NOMO-1 treated with DMSO at 0.1 percent for 48 hours (cell line): ENCODE measurements around the gene IPCEF1.
A peak's percentile ranks its signal among the peaks of the same experiment; 100 is the strongest.

ENCODE experiments used
- DNase-seq: peaks from one replicate; lab custom pipeline; 2025; ENCODE audit not compliant: unreplicated experiment; lab: John Stamatoyannopoulos, UW

IPCEF1 gene

GRCh38 chr6:154356690-154357089 is at the start of gene IPCEF1:
TSS of gene IPCEF1 (minus strand) at chr6:154356803. CDS start at chr6:154265947, 90,856 bp downstream.
- DNase-seq, result peak; percentile 92

DNA sequence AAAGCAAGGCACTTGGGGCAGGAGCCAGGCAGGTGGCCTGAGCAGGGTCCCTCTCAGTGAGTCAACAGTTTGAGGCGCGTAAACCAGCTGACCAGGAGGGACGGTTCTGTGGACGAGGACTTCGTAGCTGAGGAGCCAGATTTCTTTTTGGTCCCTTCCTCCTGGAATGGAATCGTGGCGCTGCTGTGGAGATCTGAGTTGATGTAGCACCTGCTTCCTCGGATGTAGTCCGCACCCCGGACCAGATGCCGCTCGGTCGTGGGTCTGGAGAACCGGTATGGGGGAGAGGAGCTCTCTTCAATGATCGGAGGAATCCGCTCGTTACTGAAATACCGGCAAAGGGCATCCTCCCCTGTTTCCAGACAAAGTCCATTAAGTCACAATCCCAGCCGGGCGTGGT is 49.7 kb upstream of the IPCEF1 start:
- DNase-seq, result no peak

- DNase-seq, result no peak
These were observed 48.3 kb upstream of the IPCEF1 start for GRCh38 chr6:154404791-154405400.

- no peak for DNase-seq
These were observed 47.2 kb upstream of the IPCEF1 start for GRCh38 chr6:154403788-154404187.

DNA sequence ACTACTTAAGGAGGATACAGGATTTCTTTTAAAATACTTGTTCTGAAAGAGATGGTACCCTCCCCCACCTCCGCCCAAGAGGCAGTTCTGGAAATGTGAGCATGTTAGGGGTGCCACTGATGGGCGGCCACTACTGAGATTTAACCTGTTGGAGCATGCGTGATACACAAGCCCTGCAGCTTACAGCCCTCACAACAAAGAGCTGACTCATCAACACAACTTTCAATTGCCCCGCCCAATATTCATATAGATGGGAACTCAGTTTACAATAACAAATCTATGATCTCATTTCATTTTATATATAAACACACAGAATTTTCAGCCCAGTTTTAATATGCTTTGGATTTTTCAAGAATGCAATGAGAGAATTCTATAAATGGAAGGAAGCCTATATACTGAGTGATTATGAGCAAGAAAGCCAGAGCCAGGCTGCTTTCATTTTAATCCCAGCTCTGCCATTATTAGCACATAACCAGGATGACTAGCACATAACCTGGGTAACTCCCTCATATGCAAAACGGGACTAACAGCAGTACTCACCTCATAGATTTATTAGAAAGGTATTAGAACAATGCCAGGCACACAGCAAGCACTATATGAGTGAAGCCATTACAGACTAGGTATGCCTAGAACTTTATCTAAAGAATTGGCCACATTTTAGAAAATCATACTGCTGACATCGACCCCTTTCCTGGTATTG is 45.6 kb upstream of the IPCEF1 start:
- no peak for DNase-seq

- DNase-seq, result no peak
These were observed 42.5 kb upstream of the IPCEF1 start for GRCh38 chr6:154399097-154399496.

DNA sequence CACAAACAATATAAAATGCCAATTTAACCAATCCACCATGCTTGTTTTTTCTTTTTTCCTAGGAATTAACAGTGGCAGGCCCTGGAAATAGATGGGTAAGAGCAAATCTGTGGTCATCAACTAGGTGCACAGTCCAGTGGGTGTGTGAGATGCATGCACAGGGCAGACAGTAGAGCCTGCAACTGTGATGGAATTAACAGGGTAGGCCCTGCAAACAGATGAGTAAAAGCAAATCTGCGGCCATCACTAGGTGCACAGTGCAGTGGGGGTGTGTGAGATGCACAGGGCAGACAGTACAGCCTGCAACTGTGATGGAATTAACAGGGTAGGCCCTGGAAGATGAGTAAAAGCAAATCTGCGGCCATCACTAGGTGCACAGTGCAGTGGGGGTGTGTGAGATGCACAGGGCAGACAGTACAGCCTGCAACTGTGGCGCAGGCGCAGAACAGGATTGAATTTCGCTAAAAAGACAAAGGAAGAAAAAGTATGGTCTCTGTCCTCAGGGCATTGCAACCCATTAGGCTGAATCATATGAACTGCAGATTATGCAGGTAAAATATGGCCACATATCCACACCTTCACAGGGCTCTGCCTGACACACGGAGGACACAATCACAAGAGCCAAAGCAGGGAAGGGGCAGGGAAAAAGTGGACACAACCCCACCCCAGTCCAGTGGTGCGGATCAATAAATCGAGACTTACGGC is 41.0 kb upstream of the IPCEF1 start:
- no peak for DNase-seq

- DNase-seq, result no peak
These were observed 39.3 kb upstream of the IPCEF1 start for GRCh38 chr6:154395878-154396277.

GRCh38 chr6:154395316-154395715 is 38.7 kb upstream of the IPCEF1 start:
- no peak for DNase-seq

- no peak for DNase-seq
These were observed 38.0 kb upstream of the IPCEF1 start for GRCh38 chr6:154394571-154394970.

DNA sequence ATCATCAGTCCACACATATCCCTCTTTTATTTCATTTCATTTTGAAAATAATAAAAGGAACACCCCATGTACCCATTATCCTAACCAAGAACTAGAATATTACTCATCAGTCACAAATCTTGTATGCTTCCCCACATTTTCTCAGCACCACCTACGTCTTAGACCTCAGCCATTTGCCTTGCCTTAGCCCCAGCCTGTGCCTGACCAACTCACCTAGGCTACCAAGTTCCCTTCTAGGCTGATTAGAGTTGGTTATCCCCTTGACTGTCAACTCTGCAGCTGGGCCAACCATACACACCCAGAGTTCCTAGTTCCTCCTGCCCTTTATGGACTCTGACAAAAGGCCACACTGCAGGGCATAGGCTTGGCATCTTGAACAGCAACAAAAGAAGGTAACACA is 33.4 kb upstream of the IPCEF1 start:
- no peak for DNase-seq

DNA sequence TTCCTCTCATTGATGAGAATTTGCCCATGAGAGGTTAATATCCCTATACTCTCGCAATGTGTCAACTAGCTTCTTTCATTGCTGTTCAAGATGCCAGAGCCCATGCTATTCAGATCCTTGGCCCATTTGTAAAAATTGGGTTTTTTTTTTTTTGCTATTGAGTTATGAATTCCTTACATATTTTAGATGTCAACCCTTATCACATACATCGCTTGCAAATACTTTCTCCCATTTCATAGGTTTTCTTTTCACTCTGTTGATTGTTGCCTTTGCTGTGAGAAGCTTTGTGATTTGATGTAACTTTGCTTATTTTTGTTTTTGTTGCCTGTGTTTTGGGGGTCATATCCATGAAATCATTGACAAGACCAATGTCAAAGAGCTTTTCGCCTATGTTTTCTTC is 32.2 kb upstream of the IPCEF1 start:
- DNase-seq, result no peak

DNA sequence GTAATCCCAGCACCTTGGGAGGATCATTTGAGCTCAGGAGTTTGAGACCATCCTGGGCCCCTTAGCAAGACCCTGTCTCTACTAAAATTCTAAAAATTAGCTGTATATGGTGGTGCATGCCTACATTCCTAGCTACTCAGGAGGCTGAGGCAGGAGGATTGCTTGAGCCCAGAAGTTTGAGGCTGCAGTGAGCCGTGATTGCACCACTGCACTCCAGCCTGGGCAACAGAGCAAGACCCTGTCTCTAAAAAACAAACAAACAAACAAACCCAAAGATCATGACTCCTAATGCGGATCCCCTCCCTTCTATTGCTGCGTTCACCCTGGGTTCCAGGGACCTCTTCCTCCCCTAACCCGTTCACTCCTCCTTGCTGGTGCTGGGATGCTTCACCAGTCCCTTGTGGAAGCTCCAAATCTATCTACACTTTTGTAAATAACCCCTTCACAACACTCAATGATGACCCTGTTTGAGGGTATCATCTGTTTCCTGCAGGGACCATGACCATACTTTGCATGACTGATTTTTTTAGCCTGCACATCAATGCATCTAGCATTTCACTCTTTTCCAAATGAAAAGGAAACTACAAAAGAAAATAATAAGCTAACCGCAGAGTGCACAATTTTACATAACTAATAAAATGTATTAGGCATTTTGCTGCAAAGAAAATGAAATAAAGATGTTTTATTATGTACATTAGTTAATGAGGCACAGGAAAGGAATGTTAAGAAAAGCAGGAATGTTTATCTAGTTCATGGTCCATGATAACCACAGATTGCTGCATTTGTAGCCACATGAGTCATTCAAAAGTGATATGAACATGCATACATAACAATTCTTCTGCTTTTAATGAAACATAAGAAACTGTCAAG is 30.5 kb upstream of the IPCEF1 start:
- no peak for DNase-seq

DNA sequence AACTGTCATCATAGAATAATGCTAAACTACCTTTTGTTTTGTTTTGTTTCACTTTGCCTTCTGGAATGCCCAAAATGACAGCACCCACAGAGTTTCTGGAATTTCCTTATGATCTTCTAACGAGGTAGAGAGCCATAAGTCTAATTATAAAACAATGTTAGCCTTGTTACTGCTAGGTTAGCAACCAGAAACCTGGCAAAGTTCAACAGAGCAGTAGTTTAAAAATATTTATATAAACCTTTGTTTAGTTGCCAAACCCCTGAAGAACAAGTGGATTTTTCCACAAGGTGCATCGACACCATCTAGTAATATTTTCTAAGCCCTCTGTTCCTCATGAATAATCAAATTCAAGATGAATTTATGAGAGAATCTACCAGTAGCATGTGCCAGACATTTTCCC is 27.6 kb upstream of the IPCEF1 start:
- DNase-seq, result no peak

- no peak for DNase-seq
These were observed 26.7 kb upstream of the IPCEF1 start for GRCh38 chr6:154383273-154383672.

GRCh38 chr6:154382740-154383139 is 26.1 kb upstream of the IPCEF1 start:
- DNase-seq, result no peak

- no peak for DNase-seq
These were observed 24.9 kb upstream of the IPCEF1 start for GRCh38 chr6:154381548-154381947.

GRCh38 chr6:154380741-154381140 is 24.1 kb upstream of the IPCEF1 start:
- DNase-seq, result peak; percentile 32

DNA sequence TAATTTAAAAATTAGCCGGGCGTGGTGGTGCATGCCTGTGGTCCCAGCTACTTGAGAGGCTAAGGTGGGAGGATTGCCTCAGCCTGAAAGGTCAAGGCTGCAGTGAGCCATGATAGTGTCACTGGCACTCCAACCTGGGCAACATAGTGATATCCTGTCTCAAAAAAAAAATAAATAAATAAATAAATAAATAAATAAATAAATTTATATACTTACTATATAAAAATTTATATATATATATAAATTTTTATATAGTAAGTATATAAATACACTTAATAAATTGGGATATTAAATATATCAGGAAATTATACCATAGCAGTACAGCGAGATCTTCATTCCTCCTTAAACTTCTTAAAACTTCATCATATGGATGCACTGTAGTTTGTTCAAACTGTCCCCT is 23.0 kb upstream of the IPCEF1 start:
- no peak for DNase-seq

GRCh38 chr6:154378518-154378917 is 21.9 kb upstream of the IPCEF1 start:
- no peak for DNase-seq

GRCh38 chr6:154377726-154378125 is 21.1 kb upstream of the IPCEF1 start:
- DNase-seq, result no peak
